HG02852 (cell line): ENCODE data around the gene MRPL4.

ENCODE experiments used
- ATAC-seq: cut with Tn5 transposase; IDR thresholded peaks from one replicate; pipeline ENCODE4 v1.9.1; 2021; ENCODE audit warnings: mild to moderate bottlenecking, moderate library complexity; ENCODE audit not compliant: unreplicated experiment

The MRPL4 gene

GRCh38 chr19:10286803-10287737 lies 35.1 kb downstream of the MRPL4 start, which contains the start of gene ICAM4:
Gene ICAM4, plus strand, starts transcription at chr19:10286955. Its CDS starts 58 bp downstream, at chr19:10287013.
- no peak for ATAC-seq

DNA sequence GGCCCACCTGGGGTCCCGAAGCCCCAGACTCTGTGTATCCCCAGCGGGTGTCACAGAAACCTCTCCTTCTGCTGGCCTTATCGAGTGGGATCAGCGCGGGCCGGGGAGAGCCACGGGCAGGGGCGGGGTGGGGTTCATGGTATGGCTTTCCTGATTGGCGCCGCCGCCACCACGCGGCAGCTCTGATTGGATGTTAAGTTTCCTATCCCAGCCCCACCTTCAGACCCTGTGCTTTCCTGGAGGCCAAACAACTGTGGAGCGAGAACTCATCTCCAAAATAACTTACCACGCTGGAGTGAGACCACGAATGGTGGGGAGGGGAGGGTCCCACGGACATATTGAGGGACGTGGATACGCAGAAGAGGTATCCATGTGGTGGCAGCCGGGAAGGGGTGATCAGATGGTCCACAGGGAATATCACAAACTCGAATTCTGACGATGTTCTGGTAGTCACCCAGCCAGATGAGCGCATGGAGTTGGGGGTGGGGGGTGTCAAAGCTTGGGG lies 36.7 kb downstream of the MRPL4 start:
- no peak for ATAC-seq

DNA sequence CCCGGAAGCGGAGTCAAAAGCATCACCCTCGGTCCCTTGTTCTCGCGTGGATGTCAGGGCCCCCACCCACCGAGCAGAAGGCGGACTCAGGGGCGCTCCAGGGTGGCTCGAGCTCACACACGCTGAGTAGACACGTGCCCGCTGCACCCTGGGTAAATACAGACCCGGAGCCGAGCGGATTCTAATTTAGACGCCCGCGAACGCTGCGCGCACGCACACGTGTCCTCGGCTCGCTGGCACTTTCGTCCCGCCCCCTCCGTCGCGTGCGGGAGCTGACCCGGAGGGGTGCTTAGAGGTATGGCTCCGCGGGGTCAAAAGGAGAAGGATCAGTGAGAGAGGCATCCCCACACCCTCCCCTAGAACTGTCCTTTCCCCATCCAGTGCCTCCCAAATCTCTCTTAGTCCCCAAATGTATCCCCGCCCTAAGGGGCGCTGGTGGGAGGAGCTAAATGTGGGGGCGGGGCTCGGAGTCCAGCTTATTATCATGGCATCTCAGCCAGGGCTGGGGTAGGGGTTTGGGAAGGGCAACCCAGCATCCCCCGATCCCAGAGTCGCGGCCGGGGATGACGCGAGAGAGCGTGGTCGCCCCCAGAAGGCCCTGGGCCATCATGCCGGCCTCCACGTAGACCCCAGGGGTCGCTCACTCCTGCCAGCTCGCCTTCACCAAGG lies 37.3 kb downstream of the MRPL4 start:
- no peak for ATAC-seq

DNA sequence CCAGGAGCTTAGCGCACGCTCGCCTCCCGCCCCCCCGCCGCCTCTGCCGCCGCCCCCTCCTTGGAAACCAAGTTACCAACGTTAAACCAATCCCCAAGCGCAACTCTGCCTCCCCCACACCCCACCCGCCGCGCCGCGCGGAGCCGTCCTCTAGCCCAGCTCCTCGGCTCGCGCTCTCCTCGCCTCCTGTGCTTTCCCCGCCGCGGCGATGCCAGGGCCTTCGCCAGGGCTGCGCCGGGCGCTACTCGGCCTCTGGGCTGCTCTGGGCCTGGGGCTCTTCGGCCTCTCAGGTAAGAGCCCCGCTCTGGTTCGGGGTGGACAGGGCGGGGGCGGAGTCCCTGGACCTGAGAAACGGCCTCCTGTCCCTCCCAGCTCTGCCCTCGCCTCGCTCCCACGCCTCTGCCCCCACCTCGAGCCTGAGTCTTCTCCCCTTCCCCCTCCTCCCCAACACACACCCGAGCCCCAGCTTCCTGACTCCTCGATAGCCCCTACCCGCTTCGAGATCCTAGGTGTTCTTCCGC lies 37.9 kb downstream of the MRPL4 start, which contains the start of gene ICAM5:
Gene ICAM5 (plus strand): TSS at position 117 of the 521 bp plus-strand sequence. CDS start 92 bp downstream, at position 209.
- ATAC-seq: no peak

DNA sequence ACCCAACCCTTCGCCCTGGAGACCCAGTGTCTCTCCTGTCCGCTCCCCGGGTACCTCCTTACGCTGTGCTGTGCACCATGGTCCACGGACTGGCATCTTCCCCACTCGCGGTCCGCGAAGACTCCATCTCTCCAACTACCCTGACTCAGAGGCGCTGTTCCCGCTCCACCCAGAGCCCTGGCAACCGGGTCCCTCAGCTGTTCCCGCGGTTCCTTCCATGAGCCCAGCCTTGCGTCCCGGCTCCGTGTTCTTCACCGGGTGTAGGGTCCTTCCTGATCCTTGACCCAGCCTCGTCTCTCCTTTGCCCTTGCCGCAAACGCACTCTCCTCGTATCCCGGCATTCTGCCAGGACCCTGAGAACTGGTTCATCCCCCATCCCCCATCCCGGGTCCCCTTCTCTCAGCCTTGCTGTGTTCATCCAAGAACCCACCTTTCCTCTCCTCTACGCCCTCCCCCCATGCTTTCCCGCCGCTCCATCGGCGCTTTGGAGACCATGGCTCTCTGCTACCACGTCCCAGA lies 38.4 kb downstream of the MRPL4 start:
- no peak for ATAC-seq

DNA sequence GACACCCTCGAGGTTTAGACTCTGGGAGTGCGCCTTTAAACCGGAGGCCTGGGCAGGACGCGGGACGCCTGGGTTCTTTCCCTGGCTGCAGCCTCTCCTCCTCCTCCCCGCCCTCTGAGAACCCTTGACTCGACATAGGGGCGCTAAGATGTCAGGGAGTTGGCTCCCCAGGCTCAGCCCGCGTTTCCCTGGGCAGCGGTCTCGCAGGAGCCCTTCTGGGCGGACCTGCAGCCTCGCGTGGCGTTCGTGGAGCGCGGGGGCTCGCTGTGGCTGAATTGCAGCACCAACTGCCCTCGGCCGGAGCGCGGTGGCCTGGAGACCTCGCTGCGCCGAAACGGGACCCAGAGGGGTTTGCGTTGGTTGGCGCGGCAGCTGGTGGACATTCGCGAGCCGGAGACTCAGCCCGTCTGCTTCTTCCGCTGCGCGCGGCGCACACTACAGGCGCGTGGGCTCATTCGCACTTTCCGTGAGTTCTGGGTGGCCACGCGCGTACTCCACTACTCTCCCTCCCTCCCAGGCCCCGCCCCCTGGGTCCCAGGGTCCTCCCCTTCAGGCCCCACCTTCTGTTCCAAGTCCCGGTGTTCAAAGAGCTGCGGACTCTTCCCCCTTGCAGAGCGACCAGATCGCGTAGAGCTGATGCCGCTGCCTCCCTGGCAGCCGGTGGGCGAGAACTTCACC lies 39.0 kb downstream of the MRPL4 start:
- ATAC-seq: no peak

DNA sequence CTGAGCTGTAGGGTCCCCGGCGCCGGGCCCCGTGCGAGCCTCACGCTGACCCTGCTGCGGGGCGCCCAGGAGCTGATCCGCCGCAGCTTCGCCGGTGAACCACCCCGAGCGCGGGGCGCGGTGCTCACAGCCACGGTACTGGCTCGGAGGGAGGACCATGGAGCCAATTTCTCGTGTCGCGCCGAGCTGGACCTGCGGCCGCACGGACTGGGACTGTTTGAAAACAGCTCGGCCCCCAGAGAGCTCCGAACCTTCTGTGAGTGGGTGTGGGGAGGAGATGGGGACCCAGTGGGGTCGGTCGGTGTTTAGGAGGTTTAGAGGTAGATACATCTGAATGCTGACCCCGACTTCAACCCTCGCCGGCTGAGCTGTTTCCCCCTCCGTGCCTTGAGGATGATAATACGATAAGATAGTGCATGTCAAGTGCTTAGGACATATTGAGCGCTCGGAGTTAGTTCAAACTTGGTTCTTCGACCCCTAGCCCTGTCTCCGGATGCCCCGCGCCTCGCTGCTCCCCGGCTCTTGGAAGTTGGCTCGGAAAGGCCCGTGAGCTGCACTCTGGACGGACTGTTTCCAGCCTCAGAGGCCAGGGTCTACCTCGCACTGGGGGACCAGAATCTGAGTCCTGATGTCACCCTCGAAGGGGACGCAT lies 39.7 kb downstream of the MRPL4 start:
- ATAC-seq: no peak

DNA sequence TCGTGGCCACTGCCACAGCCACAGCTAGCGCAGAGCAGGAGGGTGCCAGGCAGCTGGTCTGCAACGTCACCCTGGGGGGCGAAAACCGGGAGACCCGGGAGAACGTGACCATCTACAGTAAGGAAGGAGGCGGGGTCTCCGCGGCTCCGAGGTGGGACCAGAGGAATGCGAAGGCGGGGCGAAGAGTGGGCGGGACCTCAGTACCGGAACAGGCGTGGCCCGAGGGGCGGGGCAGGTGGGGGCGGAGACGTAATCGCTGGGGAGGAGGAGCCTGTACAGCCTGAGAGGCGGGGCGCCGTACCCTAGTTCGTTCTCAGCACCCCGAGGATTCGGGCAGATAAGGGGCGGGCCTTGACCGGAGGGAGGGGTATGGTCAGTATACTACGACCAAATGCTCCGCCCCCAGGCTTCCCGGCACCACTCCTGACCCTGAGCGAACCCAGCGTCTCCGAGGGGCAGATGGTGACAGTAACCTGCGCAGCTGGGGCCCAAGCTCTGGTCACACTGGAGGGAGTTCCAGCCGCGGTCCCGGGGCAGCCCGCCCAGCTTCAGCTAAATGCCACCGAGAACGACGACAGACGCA lies 40.3 kb downstream of the MRPL4 start:
- ATAC-seq: peak; percentile 45

GRCh38 chr19:10292789-10293636 lies 41.0 kb downstream of the MRPL4 start:
- no peak for ATAC-seq

DNA sequence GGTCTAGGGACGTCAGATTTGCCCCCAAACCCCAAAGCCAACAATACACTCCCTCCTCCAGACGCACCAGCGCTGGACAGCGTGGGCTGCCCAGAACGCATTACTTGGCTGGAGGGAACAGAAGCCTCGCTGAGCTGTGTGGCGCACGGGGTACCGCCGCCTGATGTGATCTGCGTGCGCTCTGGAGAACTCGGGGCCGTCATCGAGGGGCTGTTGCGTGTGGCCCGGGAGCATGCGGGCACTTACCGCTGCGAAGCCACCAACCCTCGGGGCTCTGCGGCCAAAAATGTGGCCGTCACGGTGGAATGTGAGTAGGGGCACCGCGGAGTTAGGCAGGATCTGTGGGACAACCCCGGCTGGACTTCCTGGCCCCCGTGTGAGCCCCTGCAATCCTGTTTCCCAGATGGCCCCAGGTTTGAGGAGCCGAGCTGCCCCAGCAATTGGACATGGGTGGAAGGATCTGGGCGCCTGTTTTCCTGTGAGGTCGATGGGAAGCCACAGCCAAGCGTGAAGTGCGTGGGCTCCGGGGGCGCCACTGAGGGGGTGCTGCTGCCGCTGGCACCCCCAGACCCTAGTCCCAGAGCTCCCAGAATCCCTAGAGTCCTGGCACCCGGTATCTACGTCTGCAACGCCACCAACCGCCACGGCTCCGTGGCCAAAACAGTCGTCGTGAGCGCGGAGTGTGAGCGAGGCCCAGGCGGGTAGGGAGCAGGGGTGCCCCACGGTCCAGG lies 41.8 kb downstream of the MRPL4 start:
- ATAC-seq: no peak

GRCh38 chr19:10294368-10294697 lies 42.3 kb downstream of the MRPL4 start:
- no peak for ATAC-seq

DNA sequence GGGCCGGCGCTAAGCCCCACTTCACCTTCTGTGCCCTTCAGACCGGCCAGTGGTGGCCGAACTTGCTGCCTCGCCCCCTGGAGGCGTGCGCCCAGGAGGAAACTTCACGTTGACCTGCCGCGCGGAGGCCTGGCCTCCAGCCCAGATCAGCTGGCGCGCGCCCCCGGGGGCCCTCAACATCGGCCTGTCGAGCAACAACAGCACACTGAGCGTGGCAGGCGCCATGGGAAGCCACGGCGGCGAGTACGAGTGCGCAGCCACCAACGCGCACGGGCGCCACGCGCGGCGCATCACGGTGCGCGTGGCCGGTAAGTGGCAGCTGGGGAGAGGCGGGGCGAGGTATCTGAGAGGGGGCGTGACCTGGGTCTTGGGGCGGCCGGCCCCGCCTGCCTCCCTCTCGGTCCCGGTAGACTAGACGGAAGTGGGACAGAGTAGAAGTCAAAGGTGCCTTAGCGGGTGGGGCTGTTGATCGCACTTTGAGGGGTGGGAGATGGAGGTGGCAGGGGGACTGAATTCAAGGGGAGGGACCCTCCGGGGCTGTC lies 43.4 kb downstream of the MRPL4 start:
- no peak for ATAC-seq

DNA sequence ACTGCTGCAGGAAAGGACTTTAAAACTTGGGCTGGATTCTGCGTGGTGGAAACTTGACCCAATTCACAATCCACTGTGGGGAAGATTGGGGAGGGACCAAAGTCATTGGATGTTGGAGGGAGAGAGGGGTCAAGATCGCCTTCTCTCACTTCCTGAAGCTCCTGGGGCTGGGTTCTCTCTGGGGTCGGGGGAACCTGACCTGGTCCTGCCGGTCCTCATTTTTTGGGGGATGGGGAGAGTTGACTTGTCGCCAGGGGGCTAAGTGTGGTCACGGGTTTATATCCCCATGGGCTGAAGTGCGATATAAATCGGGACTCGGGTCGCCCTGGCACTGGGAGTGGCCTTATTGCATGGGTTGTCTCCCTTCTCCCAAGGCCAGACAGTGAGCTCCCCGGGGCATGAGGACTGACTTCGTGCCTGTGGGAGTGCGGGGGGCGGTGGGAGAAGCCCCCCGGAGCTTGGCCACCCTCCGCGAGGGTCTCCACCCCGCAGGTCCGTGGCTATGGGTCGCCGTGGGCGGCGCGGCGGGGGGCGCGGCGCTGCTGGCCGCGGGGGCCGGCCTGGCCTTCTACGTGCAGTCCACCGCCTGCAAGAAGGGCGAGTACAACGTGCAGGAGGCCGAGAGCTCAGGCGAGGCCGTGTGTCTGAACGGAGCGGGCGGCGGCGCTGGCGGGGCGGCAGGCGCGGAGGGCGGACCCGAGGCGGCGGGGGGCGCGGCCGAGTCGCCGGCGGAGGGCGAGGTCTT lies 44.0 kb downstream of the MRPL4 start:
- no peak for ATAC-seq

GRCh38 chr19:10299545-10300458 lies 47.8 kb downstream of the MRPL4 start:
- no peak for ATAC-seq

GRCh38 chr19:10305139-10305806 lies 53.3 kb downstream of the MRPL4 start:
- ATAC-seq: no peak

DNA sequence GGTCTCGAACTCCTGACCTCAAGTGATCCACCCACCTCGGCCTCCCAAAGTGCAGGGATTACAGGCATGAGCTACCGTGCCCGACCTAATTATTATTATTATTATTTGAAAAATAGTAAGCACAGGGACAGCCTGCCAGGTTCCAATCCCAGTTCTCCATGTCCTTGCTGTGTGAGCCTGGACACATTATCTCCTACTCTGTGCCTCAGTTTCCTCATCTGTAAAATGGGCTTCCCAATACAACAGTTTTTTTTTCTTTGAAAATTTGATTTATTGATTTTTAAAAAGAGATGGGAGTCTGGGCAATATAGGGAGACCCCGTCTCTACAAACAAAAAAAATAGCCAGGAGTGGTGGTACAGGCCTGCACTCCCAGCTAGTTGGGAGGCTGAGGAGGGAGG lies 54.3 kb downstream of the MRPL4 start:
- no peak for ATAC-seq
